IMR-90 (cell line): ENCODE measurements around the gene FNIP1. TPM values are rescaled to one million over a fixed set of nuclear protein-coding genes. Genes with fewer than 3 reads are reported as not detected.

ENCODE experiments used
- ATAC-seq: fragments of 200-7000 bp; cut with Tn5 transposase; 2 replicates; pipeline ENCODE4 v1.9.1; 2020; ENCODE audit warnings: low read depth, mild to moderate bottlenecking, moderate library complexity
- BruUV-seq: library from RNA; stranded (reverse); fragments of 400-500 nt; replicated peaks from 2 replicates; lab custom pipeline; 2021; lab: Mats Ljungman, UMichigan
- CTCF ChIA-PET: fragments of 300-600 bp; formaldehyde crosslinking; extraction: SDS; loops from one replicate; lab custom pipeline; 2021; ENCODE audit warnings: antibody characterized with exemption; lab: Yijun Ruan, JAX
- POLR2A ChIA-PET: fragments of 300-600 bp; sonication (Branson Sonifier 250); formaldehyde crosslinking; loops from one replicate; lab custom pipeline; 2022; ENCODE audit warnings: antibody characterized with exemption; ENCODE audit not compliant: unreplicated experiment; lab: Charles Lee
- DNase-seq: peaks from one replicate; pipeline ENCODE4 v3.0.0; 2013
- H2AFZ ChIP-seq: replicated peaks from 2 replicates; pipeline ENCODE3; 2013; ENCODE audit warnings: low read length, mild to moderate bottlenecking; ENCODE audit not compliant: poor library complexity
- H2AK5ac ChIP-seq: 2 replicates; pipeline ENCODE4 v1.6.1; 2013; ENCODE audit warnings: low read depth, low read length, inconsistent platforms
- H2AK9ac ChIP-seq: replicated peaks from 2 replicates; pipeline ENCODE3; 2013; ENCODE audit warnings: mild to moderate bottlenecking, low read depth, low read length, moderate library complexity; ENCODE audit not compliant: poor library complexity
- H2BK120ac ChIP-seq: 2 replicates; pipeline ENCODE4 v1.6.1; 2013; ENCODE audit warnings: low read depth, low read length, inconsistent platforms
- H2BK15ac ChIP-seq: 3 replicates; pipeline ENCODE4 v1.6.1; 2013; ENCODE audit warnings: low read depth, low read length, inconsistent platforms
- H2BK20ac ChIP-seq: 2 replicates; pipeline ENCODE4 v1.6.1; 2013; ENCODE audit warnings: low read depth, mild to moderate bottlenecking, inconsistent platforms, low read length, moderate library complexity
- H2BK5ac ChIP-seq: 2 replicates; pipeline ENCODE4 v1.6.1; 2013; ENCODE audit warnings: mild to moderate bottlenecking, low read depth, low read length, inconsistent platforms; ENCODE audit not compliant: poor library complexity, severe bottlenecking
- H3K14ac ChIP-seq: replicated peaks from 2 replicates; pipeline ENCODE4 v1.6.1; 2013; ENCODE audit warnings: low read depth, low read length, inconsistent platforms
- H3K18ac ChIP-seq: 2 replicates; pipeline ENCODE4 v1.6.1; 2013; ENCODE audit warnings: low read depth, low read length, control low read depth
- H3K23ac ChIP-seq: 2 replicates; pipeline ENCODE4 v1.6.1; 2013; ENCODE audit warnings: low read depth, low read length, inconsistent platforms
- H3K27ac ChIP-seq: 2 replicates; pipeline ENCODE4 v1.5.1; 2013; ENCODE audit warnings: mild to moderate bottlenecking, control low read depth, low read length; ENCODE audit not compliant: insufficient read depth
- H3K27me3 ChIP-seq: 2 replicates; pipeline ENCODE4 v1.6.1; 2013; ENCODE audit warnings: low read length; ENCODE audit not compliant: control insufficient read depth, insufficient read depth
- H3K36me3 ChIP-seq: 2 replicates; pipeline ENCODE4 v1.6.1; 2013; ENCODE audit warnings: low read length, mixed read lengths; ENCODE audit not compliant: control insufficient read depth, insufficient read depth
- H3K4ac ChIP-seq: 2 replicates; pipeline ENCODE4 v1.6.1; 2013; ENCODE audit warnings: low read depth, low read length, inconsistent platforms
- H3K4me1 ChIP-seq: 2 replicates; pipeline ENCODE4 v1.6.1; 2013; ENCODE audit warnings: low read length, mixed read lengths; ENCODE audit not compliant: control insufficient read depth, insufficient read depth
- H3K4me2 ChIP-seq: 2 replicates; pipeline ENCODE4 v1.6.1; 2013; ENCODE audit warnings: low read depth, mild to moderate bottlenecking, control low read depth, low read length, moderate library complexity
- H3K4me3 ChIP-seq: 2 replicates; pipeline ENCODE4 v1.5.1; 2013; ENCODE audit warnings: low read depth, mild to moderate bottlenecking, control low read depth, low read length, moderate library complexity; ENCODE audit not compliant: insufficient read depth
- H3K56ac ChIP-seq: 2 replicates; pipeline ENCODE4 v1.6.1; 2013; ENCODE audit warnings: low read length, inconsistent platforms; ENCODE audit not compliant: insufficient read depth; ENCODE audit errors: extremely low read depth
- H3K79me1 ChIP-seq, 2 experiments: 2 replicates each; pipeline ENCODE4 v1.6.1; 2013; ENCODE audit warnings: low read length in 2 of 2, inconsistent platforms in 1 of 2, low read depth in 1 of 2
- H3K9ac ChIP-seq: 2 replicates; pipeline ENCODE4 v1.6.1; 2013; ENCODE audit warnings: low read depth, low read length, control low read depth
- H3K9me1 ChIP-seq: 2 replicates; pipeline ENCODE4 v1.6.1; 2013; ENCODE audit warnings: low read length, inconsistent platforms; ENCODE audit not compliant: insufficient read depth
- H3K9me3 ChIP-seq: 2 replicates; pipeline ENCODE4 v1.6.1; 2013; ENCODE audit warnings: low read length; ENCODE audit not compliant: control insufficient read depth, insufficient read depth
- H4K20me1 ChIP-seq: 2 replicates; pipeline ENCODE4 v1.6.1; 2013; ENCODE audit warnings: low read length, inconsistent platforms; ENCODE audit not compliant: insufficient read depth
- H4K5ac ChIP-seq: 2 replicates; pipeline ENCODE4 v1.6.1; 2013; ENCODE audit warnings: mild to moderate bottlenecking, low read depth, low read length, control low read depth
- H4K8ac ChIP-seq, 2 experiments: 2 replicates each; pipeline ENCODE4 v1.6.1; 2013; ENCODE audit warnings: low read depth in 2 of 2, low read length in 2 of 2, control low read depth in 1 of 2, inconsistent platforms in 1 of 2
- H4K91ac ChIP-seq: 2 replicates; pipeline ENCODE4 v1.6.1; 2013; ENCODE audit warnings: low read depth, low read length, inconsistent platforms; ENCODE audit not compliant: insufficient read depth
- BHLHE40 ChIP-seq: fragments of 150-350 bp; IDR thresholded peaks from 2 replicates; pipeline ENCODE4 v1.6.1; 2016; ENCODE audit warnings: mild to moderate bottlenecking, low read depth, low read length
- CHD1 ChIP-seq: IDR thresholded peaks from 2 replicates; pipeline ENCODE4 v1.6.1; 2012; ENCODE audit warnings: low read depth, low read length, improper control_type of control experiment
- FOS ChIP-seq: fragments of 150-350 bp; IDR thresholded peaks from 2 replicates; pipeline ENCODE4 v1.6.1; 2016; ENCODE audit warnings: low read depth, low read length
- MAFK ChIP-seq: IDR thresholded peaks from 2 replicates; pipeline ENCODE4 v1.6.1; 2012; ENCODE audit warnings: low read depth, low read length, improper control_type of control experiment
- MAZ ChIP-seq: IDR thresholded peaks from 2 replicates; pipeline ENCODE4 v1.6.1; 2012; ENCODE audit warnings: low read depth, mild to moderate bottlenecking, low read length, improper control_type of control experiment, moderate library complexity, borderline replicate concordance
- MXI1 ChIP-seq: IDR thresholded peaks from 2 replicates; pipeline ENCODE4 v1.6.1; 2012; ENCODE audit warnings: low read depth, mild to moderate bottlenecking, low read length, moderate library complexity, borderline replicate concordance
- POLR2A ChIP-seq: IDR thresholded peaks from 2 replicates; pipeline ENCODE4 v1.6.1; 2012; ENCODE audit warnings: mild to moderate bottlenecking, low read depth, low read length
- RAD21 ChIP-seq: IDR thresholded peaks from 2 replicates; pipeline ENCODE4 v1.6.1; 2012; ENCODE audit warnings: low read length, improper control_type of control experiment
- RFX5 ChIP-seq: IDR thresholded peaks from 2 replicates; pipeline ENCODE4 v1.8.0; 2012; ENCODE audit warnings: low read depth, mild to moderate bottlenecking, low read length, moderate library complexity
- SMC3 ChIP-seq: fragments of 150-350 bp; IDR thresholded peaks from 2 replicates; pipeline ENCODE4 v1.6.1; 2016; ENCODE audit warnings: low read depth, mild to moderate bottlenecking, antibody characterized with exemption, low read length, moderate library complexity
- WGBS, 2 experiments: methylation state at CpG; one replicate each; pipeline versions ENCODE4 v1.1.5 to v1.1.7; 2013; ENCODE audit warnings: missing lambda C conversion rate in 2 of 2; ENCODE audit not compliant: insufficient read length in 1 of 2; ENCODE audit errors: extremely low coverage in 2 of 2; 5-methylcytosine and 5-hydroxymethylcytosine counted together
- dilution Hi-C: fragments of 300-500 bp; cut with HindIII; formaldehyde crosslinking; loops from one replicate; pipeline ENCODE4 v1.14.3; 2018; ENCODE audit warnings: low sequenced_read_pairs; ENCODE audit not compliant: unreplicated experiment
- in situ Hi-C: fragments of 300-500 bp; cut with MboI; formaldehyde crosslinking; loops from 3 replicates; pipeline ENCODE4 v1.14.3; 2019; ENCODE audit warnings: low sequenced_read_pairs, inconsistent platforms, mixed read lengths
- intact Hi-C: fragments of 100-400 bp; cut with micrococcal nuclease; formaldehyde crosslinking; loops from 2 replicates; pipeline ENCODE4 v1.10.0; 2022
- polyA plus RNA-seq, 3 experiments: library from polyadenylated mRNA; depleted of rRNA; stranded (reverse); fragments of >200 nt; gene quantifications; 2 replicates each; pipeline ENCODE4 v1.2.3, GENCODE V29; 2012; ENCODE audit warnings: low replicate concordance in 1 of 3
- total RNA-seq: library from RNA; depleted of rRNA; stranded (reverse); fragments of >200 nt; gene quantifications from 2 replicates; pipeline ENCODE4 v1.2.3, GENCODE V29; 2012
- TF ChIP-seq, protein P1 (sequence below): fragments of 150-350 bp; IDR thresholded peaks from 2 replicates; pipeline ENCODE4 v1.6.1; 2017; ENCODE audit warnings: mild to moderate bottlenecking, antibody characterized with exemption, low read length, low read depth
- TF ChIP-seq, protein P2 (sequence below): conservative IDR thresholded peaks from 2 replicates; pipeline ENCODE4 v1.5.1; 2012; ENCODE audit warnings: mild to moderate bottlenecking, low read depth, low read length, improper control_type of control experiment

FNIP1 gene
- total and polyA plus RNA-seq, 2 of the 4 experiments (the other 2 are of a cell fraction), result 5.6 to 34.1 TPM

- ChIA-PET POLR2A (no interaction called here), CTCF (no interaction called here)
- DNase-seq (no peak), ATAC-seq (no peak)
- H3K14ac ChIP-seq, result no peak overlapping the region
- no peak overlapping the region for H3K9ac ChIP-seq
- in situ Hi-C loops, result no loop called here
- no peak overlapping the region for H3K18ac ChIP-seq
- no peak overlapping the region for H2AK5ac ChIP-seq
- dilution Hi-C loops, result no loop called here
- WGBS, 2 experiments, result no CpG with 5 or more reads among the region's 1 CpG
- no peak overlapping the region for H2BK15ac ChIP-seq
- H2BK120ac ChIP-seq, result no peak overlapping the region
- H3K27me3 ChIP-seq, result no peaks in the 10 kb centered on the region
- no peak overlapping the region for H4K5ac ChIP-seq
- no peak overlapping the region for H4K8ac ChIP-seq
- H3K9me3 ChIP-seq, result peaks cover under 1% of the 10 kb centered on the region; the same call in 1 of the 2 replicates
- H2BK5ac ChIP-seq, result no peak overlapping the region
- H4K20me1 ChIP-seq, result peaks cover 75% of the 10 kb centered on the region
- no peak overlapping the region for H3K23ac ChIP-seq
- H3K79me1 ChIP-seq, result peaks cover 17 to 66% of the 10 kb centered on the region in 2 experiments
- BruUV-seq, result no TSS peak
- no peak overlapping the region for H2AFZ ChIP-seq
- peaks cover 3% of the 10 kb centered on the region; the same call in 1 of the 2 replicates for H3K9me1 ChIP-seq
- no peak overlapping the region for H4K91ac ChIP-seq
- no peak overlapping the region for H3K4ac ChIP-seq
- 0 out of 2 replicates have a peak, but pooled peaks cover 2% of the 10 kb centered on the region for H3K36me3 ChIP-seq
- no peak overlapping the region for H3K4me3 ChIP-seq
- no peak overlapping the region for H3K4me2 ChIP-seq
- peaks cover 3% of the 10 kb centered on the region; the same call in 1 of the 2 replicates for H3K4me1 ChIP-seq
- H3K27ac ChIP-seq, result no peak overlapping the region
- H2BK20ac ChIP-seq, result no peak overlapping the region
- H2AK9ac ChIP-seq, result no peak overlapping the region
- TF ChIP-seq POLR2A (no peak), CHD1 (no peak), BHLHE40 (no peak), FOS (no peak), RFX5 (no peak), RAD21 (no peak), MXI1 (no peak), MAZ (no peak), SMC3 (no peak), MAFK (no peak)
- TF ChIP-seq, protein P1, sequence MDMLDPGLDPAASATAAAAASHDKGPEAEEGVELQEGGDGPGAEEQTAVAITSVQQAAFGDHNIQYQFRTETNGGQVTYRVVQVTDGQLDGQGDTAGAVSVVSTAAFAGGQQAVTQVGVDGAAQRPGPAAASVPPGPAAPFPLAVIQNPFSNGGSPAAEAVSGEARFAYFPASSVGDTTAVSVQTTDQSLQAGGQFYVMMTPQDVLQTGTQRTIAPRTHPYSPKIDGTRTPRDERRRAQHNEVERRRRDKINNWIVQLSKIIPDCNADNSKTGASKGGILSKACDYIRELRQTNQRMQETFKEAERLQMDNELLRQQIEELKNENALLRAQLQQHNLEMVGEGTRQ, result no peak
- TF ChIP-seq, protein P2, sequence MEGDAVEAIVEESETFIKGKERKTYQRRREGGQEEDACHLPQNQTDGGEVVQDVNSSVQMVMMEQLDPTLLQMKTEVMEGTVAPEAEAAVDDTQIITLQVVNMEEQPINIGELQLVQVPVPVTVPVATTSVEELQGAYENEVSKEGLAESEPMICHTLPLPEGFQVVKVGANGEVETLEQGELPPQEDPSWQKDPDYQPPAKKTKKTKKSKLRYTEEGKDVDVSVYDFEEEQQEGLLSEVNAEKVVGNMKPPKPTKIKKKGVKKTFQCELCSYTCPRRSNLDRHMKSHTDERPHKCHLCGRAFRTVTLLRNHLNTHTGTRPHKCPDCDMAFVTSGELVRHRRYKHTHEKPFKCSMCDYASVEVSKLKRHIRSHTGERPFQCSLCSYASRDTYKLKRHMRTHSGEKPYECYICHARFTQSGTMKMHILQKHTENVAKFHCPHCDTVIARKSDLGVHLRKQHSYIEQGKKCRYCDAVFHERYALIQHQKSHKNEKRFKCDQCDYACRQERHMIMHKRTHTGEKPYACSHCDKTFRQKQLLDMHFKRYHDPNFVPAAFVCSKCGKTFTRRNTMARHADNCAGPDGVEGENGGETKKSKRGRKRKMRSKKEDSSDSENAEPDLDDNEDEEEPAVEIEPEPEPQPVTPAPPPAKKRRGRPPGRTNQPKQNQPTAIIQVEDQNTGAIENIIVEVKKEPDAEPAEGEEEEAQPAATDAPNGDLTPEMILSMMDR, result no peak
- H3K56ac ChIP-seq, result no peak overlapping the region
- intact Hi-C loops, result no loop called here
Observed at GRCh38 chr5:131769336-131769735, 27.5 kb downstream of the FNIP1 start.
